BE2C (cell line): ENCODE results near the gene TAF6L.
"Not testable (repeated sequence)": the region's sequence is repeated elsewhere in the genome, so short reads cannot be mapped to it uniquely, and the experiment has no call there.

ENCODE experiments used
- DNase-seq: peaks from one replicate; pipeline ENCODE4 v3.0.0-alpha.2; 2020
- H3K27me3 ChIP-seq: fragments of 250-450 bp; sonication (Bioruptor Pico); 2 replicates; pipeline ENCODE4 v1.5.1; 2020; ENCODE audit warnings: mild to moderate bottlenecking
- H3K36me3 ChIP-seq: fragments of 250-450 bp; sonication (Bioruptor Pico); 2 replicates; pipeline ENCODE4 v1.5.1; 2020; ENCODE audit warnings: mild to moderate bottlenecking
- H3K4me1 ChIP-seq: fragments of 250-450 bp; sonication (Bioruptor Pico); 2 replicates; pipeline ENCODE4 v1.5.1; 2020
- H3K4me3 ChIP-seq: 2 replicates; pipeline ENCODE4 v1.5.1; 2011; ENCODE audit warnings: low read depth, low read length
- H3K9me3 ChIP-seq: fragments of 250-450 bp; sonication (Bioruptor Pico); 2 replicates; pipeline ENCODE4 v1.5.1; 2020
- TF ChIP-seq, protein P1 (sequence below): IDR thresholded peaks from 2 replicates; pipeline ENCODE4 v1.5.1; 2012; ENCODE audit warnings: mild to moderate bottlenecking, low read depth, low read length

TAF6L gene

DNA sequence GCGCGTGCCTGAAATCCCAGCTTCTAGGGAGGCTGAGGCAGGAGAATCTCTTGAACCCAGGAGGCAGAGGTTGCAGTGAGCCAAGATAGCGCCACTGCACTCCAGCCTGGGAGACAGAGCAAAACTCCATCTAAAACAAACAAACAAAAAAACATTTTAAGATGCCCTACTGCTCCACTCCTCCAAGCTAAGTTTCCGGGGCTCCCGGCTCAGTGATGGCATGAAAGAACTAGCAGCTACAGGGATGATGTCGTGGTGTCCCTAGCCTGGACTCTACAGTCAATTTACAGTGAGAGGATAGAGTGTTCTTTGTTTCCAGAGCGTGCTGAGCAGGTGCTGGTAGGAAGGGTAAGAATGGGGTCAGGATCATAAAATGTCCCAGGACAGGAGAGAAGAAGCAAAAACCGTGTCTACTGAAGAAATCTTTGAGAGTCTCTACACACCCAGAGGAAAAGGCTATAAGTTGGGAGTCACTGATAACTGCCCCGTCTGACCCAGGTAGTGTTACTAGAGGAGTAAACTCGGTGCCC lies 16.0 kb upstream of the TAF6L start:
- Histone ChIP-seq H3K4me3 (no peak overlapping the region), H3K36me3 (no peaks in the 10 kb centered on the region), H3K9me3 (no peaks in the 10 kb centered on the region), H3K4me1 (no peaks in the 10 kb centered on the region), H3K27me3 (no peaks in the 10 kb centered on the region)
- no peak for DNase-seq
- TF ChIP-seq, protein P1, sequence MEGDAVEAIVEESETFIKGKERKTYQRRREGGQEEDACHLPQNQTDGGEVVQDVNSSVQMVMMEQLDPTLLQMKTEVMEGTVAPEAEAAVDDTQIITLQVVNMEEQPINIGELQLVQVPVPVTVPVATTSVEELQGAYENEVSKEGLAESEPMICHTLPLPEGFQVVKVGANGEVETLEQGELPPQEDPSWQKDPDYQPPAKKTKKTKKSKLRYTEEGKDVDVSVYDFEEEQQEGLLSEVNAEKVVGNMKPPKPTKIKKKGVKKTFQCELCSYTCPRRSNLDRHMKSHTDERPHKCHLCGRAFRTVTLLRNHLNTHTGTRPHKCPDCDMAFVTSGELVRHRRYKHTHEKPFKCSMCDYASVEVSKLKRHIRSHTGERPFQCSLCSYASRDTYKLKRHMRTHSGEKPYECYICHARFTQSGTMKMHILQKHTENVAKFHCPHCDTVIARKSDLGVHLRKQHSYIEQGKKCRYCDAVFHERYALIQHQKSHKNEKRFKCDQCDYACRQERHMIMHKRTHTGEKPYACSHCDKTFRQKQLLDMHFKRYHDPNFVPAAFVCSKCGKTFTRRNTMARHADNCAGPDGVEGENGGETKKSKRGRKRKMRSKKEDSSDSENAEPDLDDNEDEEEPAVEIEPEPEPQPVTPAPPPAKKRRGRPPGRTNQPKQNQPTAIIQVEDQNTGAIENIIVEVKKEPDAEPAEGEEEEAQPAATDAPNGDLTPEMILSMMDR = no peak

DNA sequence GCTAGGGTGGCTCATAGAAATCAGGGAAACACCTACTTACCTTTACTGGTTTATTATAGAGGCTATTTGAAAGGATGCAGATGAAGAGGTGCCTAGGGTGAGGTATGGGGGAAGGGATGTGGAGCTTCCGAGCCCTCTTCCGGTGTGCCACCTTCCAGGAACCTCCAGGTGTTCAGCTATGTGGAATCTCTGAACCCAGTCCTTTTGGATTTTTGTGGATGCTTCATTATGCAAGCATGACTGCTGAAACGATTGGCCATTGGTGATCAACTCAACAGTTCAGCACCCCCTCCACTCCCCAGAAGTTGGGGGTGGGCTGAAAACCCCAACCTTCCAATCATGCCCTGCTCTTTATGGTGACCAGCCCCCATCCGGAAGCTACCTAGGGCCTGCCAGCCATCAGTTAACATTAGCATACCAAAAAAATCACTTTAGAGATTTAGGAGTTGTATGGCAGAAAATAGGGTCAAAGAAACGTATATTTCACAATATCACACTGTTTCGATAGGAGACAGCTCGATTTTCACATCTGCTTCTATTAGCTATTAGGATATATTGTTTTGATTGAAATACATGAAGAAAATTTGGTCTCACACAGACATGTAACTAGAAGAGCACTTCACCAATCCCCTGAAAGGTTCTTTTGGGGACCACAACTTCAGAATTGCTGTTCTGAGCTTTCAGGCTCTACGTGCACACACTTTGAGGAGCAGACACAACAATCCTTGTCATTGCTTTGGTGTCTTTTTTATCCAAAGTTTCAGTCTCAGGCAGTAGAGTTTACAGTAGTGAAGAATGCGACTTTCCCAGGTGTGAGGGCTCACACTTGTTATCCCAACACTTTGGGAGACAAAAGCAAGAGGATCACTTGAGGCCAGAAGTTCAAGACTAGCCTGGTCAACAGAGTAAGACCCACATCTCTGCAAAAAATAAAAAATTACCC lies 13.1 kb upstream of the TAF6L start:
- Histone ChIP-seq H3K9me3 (no peaks in the 10 kb centered on the region), H3K27me3 (no peaks in the 10 kb centered on the region), H3K36me3 (no peaks in the 10 kb centered on the region), H3K4me1 (no peaks in the 10 kb centered on the region), H3K4me3 (no peak overlapping the region)
- TF ChIP-seq, protein P1 = no peak
- no peak for DNase-seq

DNA sequence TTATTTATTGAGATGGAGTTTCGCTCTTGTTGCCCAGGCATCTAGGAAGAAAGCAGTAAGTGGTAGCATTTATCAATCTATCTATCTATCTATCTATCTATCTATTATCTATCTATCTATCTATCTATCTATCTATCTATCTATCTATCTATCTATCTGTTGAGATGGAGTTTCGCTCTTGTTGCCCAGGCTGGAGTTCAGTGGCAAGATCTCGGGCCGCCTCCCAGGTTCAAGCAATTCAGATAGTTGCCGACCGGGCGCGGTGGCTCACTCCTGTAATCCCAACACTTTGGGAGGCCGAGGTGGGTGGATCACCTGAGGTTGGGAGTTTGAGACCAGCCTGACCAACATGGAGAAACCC lies 10.3 kb upstream of the TAF6L start:
- H3K4me3 ChIP-seq = peak overlapping the region; percentile 73

DNA sequence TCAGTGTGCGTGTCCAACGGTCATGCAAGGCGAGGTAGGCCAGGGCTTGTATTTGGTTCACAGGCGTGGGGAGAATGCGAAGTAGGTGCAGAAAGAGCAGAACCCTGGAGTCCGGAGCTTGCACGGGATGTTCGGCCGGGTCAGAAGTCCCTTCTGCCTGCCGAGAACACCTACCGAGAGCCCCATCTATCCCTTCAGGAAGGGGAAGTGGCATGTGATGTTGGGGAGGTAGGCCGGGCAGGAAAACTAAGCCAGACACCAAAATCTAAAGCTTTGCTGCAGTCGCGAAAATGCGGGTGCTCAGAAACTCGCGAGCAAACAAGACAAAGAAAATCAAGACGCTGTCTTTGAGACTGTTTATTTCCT lies 435 bp upstream of the TAF6L start:
- Histone ChIP-seq H3K4me3 (peak overlapping the region; percentile 67), H3K27me3 (no peaks in the 10 kb centered on the region), H3K4me1 (no peaks in the 10 kb centered on the region), H3K9me3 (no peaks in the 10 kb centered on the region), H3K36me3 (no peaks in the 10 kb centered on the region)
- TF ChIP-seq, protein P1 = no peak
- DNase-seq = peak; percentile 16

More for the DNA sequence above, 10.3 kb upstream of the TAF6L start:
- DNase-seq, H3K9me3 ChIP-seq, H3K27me3 ChIP-seq, H3K4me1 ChIP-seq, H3K36me3 ChIP-seq: not testable (repeated sequence)

DNA sequence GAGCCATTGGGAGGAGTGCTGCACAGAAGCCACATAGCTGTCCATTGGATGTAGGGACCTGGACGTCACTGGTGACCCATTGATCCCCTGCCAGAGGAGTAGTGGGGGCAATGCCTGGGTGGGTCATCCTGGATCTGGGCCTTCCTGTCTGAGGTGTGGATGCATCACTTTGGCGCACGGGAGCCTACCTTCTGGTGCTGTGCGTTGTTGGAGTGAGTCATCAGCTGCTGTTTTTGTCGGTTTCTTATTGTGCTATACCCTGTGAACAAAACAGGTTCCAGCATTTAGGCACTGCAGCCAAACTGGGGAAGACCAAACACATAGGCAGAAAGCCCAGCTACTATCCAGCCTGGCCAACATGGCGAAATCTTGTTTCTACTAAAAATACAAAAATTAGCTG lies 3.2 kb downstream of the TAF6L start:
- TF ChIP-seq, protein P1 = no peak
- H3K36me3 ChIP-seq = 0 out of 2 replicates have a peak, but pooled peaks cover 3% of the 10 kb centered on the region
- no peak for DNase-seq
- H3K4me3 ChIP-seq = no peak overlapping the region
- no peaks in the 10 kb centered on the region for H3K4me1 ChIP-seq
- H3K27me3 ChIP-seq = no peaks in the 10 kb centered on the region
- H3K9me3 ChIP-seq = no peaks in the 10 kb centered on the region

DNA sequence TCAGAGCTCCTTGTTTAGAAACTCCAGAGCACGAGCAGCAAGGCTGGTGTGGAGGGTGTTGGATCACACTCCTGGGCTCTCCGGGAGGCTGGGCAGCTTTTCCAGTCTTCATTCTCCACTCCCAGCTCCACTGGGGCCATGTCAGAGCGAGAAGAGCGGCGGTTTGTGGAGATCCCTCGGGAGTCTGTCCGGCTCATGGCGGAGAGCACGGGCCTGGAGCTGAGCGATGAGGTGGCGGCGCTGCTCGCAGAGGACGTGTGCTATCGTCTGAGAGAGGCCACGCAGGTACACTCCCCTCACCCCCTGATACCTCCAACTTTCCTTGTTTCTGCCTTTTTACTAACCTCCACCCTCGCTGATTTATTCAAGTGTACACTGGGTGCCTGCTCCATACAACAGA lies 4.5 kb downstream of the TAF6L start:
- 0 out of 2 replicates have a peak, but pooled peaks cover 3% of the 10 kb centered on the region for H3K36me3 ChIP-seq

More for the DNA sequence above, 4.5 kb downstream of the TAF6L start:
- TF ChIP-seq, protein P1 = no peak
- DNase-seq = no peak
- Histone ChIP-seq H3K4me3 (no peak overlapping the region), H3K9me3 (no peaks in the 10 kb centered on the region), H3K4me1 (no peaks in the 10 kb centered on the region), H3K27me3 (no peaks in the 10 kb centered on the region)
